Gastroesophageal sphincter (tissue), 3 donors: Measurements from ENCODE around the gene CADM2.

Source experiments
- EP300 ChIP-seq: sonication (generic); formaldehyde crosslinking; IDR thresholded peaks from one replicate; pipeline ENCODE4 v1.6.1; 2017; ENCODE audit warnings: antibody characterized with exemption, mild to moderate bottlenecking
- TF ChIP-seq, protein P1 (sequence below), 4 experiments: fragments of 200-600 bp in 2 of 4; fragments of 450-650 bp in 2 of 4; sonication (generic) in 1 of 4; IDR thresholded peaks; one replicate each; pipeline ENCODE4 v1.5.1; 2017 to 2019; ENCODE audit warnings: antibody characterized with exemption in 4 of 4, mild to moderate bottlenecking in 2 of 4, moderate library complexity in 2 of 4

DNA sequence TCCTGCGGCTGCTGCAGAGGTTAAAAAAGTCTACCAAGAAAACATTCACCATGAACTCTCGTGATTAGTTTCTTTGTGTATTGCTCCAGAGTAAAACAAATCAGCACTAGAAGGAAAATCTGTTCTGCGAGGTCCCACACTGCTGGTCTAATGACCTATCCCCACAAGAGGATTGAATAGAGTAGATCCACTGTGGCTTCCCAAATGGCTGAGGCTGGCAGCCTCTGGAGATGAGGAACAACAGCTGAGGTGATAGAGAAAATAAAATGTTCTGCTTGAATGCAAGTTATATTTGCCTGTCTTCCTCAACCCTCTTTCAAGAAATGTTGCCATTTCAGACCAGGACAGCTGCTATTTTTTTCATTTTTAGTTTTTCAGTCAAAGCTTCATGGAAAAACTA is 883.3 kb downstream of the CADM2 start:
- TF ChIP-seq, protein P1, sequence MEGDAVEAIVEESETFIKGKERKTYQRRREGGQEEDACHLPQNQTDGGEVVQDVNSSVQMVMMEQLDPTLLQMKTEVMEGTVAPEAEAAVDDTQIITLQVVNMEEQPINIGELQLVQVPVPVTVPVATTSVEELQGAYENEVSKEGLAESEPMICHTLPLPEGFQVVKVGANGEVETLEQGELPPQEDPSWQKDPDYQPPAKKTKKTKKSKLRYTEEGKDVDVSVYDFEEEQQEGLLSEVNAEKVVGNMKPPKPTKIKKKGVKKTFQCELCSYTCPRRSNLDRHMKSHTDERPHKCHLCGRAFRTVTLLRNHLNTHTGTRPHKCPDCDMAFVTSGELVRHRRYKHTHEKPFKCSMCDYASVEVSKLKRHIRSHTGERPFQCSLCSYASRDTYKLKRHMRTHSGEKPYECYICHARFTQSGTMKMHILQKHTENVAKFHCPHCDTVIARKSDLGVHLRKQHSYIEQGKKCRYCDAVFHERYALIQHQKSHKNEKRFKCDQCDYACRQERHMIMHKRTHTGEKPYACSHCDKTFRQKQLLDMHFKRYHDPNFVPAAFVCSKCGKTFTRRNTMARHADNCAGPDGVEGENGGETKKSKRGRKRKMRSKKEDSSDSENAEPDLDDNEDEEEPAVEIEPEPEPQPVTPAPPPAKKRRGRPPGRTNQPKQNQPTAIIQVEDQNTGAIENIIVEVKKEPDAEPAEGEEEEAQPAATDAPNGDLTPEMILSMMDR (IDR thresholded peaks at IDR 0.05) = no peak
- no peak for TF ChIP-seq EP300
